ENCODE results near the gene BNIPL.

The BNIPL gene

GRCh38 chr1:151058692-151059091 lies 22.3 kb downstream of the BNIPL start:
- DNase-seq: no peak

DNA sequence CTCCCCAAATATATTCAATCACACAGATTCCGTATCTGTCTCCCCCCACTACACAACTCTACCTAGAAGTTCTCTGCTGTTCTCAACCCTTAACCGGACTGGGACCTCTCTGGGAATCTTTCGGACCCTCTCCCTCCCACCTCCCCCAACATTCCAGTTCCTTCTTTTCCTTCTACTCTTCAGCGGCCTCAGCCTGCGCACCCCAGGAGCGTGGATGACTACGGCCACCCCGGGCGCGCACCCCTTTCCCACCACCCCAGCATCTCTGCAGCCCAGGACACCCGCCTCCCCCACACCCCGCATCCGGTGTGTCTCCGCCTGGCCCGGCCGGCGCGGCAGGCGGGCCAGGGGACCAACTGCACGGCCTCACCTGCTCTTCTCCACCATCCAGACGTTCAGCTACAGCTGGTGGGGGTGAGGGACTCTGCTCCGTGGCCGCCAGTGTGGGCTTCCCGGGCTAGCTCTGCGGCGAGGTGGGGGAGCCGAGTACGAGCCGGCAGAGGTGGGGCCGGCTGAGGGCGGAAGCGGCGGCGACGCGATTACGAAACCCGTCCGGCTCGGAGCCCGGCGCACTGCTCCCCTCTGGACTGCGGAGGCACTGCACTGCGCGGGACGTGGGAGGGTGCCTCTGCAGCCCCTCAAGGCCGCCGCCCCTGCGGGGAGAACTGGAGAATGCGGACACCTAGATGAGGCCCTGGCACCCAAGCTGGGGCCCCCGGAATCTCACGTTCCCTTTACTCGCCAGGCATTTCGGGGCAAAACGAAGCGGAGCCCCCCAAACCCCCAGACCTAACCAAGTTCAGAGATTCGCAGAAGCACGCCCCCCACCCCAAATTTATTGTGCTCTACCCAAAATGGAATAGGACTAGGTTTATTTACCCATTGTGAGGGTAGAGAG lies 23.0 kb downstream of the BNIPL start, which contains the start of gene CDC42SE1:
TSS of gene CDC42SE1 (minus strand) at position 514 of the 898 bp plus-strand sequence. CDS start 3,892 bp downstream, outside the sequence.
- peak; percentile 81 for DNase-seq

- peak; percentile 78 for DNase-seq
Measured at GRCh38 chr1:151060007-151060656, 23.7 kb downstream of the BNIPL start, which contains the start of gene MLLT11. Gene MLLT11, plus strand, starts transcription at chr1:151060397. Its CDS starts 6,828 bp downstream, at chr1:151067225.

GRCh38 chr1:151060657-151061421 lies 24.5 kb downstream of the BNIPL start:
- peak; percentile 43 for DNase-seq

DNA sequence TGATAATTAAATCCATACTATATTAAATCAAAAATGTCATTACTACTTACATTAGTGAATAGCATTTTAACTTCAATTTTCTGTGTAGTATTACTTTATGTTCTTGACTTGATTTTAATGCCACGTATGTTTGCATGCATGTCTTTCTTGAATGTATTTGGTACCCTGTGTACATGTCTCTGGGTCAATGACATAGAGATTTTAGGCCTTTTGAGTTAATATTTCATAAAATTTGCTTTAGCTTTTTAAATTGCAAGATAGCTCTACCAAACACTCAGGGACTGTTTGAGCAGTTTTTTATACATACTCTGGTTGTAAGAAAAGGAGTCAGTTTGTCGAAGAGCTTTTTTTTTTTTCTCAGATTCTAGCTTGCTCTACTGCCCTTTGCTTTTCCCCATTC lies 25.3 kb downstream of the BNIPL start:
- DNase-seq: no peak

DNA sequence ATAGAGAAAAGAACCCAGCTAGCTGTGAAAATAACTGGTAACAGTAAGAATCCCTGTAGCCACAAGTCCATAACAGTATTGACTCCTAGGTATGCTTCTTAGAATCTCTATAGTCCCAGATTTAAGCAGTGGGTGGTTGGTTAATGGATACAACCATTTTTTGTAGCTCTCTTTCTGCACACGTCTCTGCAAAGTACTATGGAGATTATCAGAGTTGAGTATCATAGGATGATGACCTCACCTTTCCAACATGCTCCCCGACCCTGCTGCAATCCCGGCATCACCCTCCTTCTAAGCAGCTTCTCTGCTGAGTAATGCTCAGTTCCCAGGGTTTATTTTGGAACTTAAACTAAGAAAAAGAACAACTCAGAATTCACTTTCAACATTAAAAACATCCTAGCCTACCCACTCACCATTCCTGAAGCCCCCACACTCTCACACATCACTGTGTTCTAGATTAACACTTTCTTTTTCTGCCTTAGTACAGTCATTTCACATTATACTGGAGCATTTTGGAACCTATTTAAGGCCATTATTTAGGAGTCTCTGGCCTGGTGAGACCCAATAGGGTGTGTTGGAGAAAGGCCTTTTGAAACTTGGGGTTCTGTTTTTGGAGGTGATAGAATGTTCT lies 26.5 kb downstream of the BNIPL start:
- peak; percentile 89 for DNase-seq

- no peak for DNase-seq
Measured at GRCh38 chr1:151065089-151065645, 28.8 kb downstream of the BNIPL start.

DNA sequence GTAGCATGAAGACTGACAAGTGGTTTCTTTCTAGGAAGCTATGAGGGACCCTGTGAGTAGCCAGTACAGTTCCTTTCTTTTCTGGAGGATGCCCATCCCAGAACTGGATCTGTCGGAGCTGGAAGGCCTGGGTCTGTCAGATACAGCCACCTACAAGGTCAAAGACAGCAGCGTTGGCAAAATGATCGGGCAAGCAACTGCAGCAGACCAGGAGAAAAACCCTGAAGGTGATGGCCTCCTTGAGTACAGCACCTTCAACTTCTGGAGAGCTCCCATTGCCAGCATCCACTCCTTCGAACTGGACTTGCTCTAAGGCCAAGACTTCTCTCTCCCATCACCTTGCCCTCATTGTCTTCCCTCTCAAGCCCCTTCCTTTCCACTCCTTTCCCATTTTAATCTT lies 30.8 kb downstream of the BNIPL start:
- no peak for DNase-seq

DNA sequence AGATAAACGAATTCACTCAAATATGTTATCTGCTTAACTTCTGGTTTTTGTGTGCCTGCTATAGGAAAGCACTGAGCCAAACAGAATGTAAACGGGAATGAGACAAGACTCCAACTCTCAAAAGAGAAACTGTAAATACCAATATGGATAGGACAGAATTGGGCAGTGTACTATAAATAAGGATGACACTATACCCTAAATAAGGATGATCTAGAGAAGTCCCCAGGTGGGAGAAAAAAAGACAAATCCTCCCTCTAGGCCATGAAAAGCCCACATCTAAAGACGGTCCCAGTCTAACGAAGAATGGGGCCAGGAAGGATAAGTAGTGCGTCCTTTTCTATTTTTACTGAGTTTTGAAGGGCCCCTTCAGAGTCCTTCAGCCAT lies 32.7 kb downstream of the BNIPL start:
- no peak for DNase-seq

GRCh38 chr1:151070474-151071276 lies 34.3 kb downstream of the BNIPL start, which contains the start of gene GABPB2:
Gene GABPB2, plus strand, starts transcription at chr1:151070761. Its CDS starts 17,429 bp downstream, at chr1:151088190.
- peak; percentile 94 for DNase-seq

GRCh38 chr1:151072224-151072623 lies 35.8 kb downstream of the BNIPL start:
- no peak for DNase-seq

DNA sequence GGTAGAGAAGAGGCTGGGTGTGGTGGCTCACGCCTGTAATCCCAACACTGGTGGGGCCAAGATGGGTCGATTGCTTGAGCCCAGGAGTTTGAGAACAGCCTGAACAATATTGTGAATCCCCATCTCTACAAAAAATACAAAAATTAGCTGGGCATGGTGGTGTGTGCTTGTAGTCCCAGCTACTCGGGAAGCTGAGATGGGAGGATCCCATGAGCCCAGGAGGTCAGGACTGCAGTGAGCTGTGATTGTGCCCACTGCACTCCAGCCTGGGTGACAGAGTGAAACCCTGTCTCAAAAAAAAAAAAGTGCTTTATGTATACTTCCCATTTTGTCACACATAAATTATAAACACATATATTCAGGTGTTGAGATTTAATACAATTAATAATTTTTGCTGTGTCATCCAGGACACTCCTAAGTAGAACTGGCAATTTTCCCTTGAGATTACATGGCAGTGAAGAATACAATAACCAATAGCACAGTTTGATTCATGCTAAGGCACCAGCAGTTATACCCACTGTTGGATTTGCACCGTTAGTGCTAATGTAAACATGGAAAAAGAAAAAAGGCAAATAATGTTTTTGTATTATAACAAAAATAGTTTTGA lies 49.7 kb downstream of the BNIPL start:
- no peak for DNase-seq

All from fibroblast of skin of back (primary cell).